Stimulated activated naive CD8-positive, alpha-beta T cell treated with anti-CD3 and anti-CD28 coated beads, Interleukin-15, amount 100 ng/mL, for 72 hours (primary cell): ENCODE results near the gene HOXA5.

Experiments
- ATAC-seq: fragments of 150-1000 bp; cut with Tn5 transposase; 2 replicates; pipeline ENCODE4 v1.10.0; 2021; ENCODE audit warnings: mild to moderate bottlenecking, moderate library complexity
- DNase-seq, 2 donors: peaks; one replicate each; pipeline ENCODE4 v3.0.0; 2021 to 2022
- H3K27ac Mint-ChIP-seq, 2 donors: one replicate each; pipeline ENCODE4 v1.8.0; 2022; ENCODE audit warnings: mild to moderate bottlenecking in 2 of 2, mixed read lengths in 2 of 2, moderate library complexity in 2 of 2
- H3K27me3 Mint-ChIP-seq: one replicate; pipeline ENCODE4 v1.8.0; 2022; ENCODE audit warnings: mixed read lengths
- H3K4me1 Mint-ChIP-seq: one replicate; pipeline ENCODE4 v1.8.0; 2022; ENCODE audit warnings: mild to moderate bottlenecking, mixed read lengths
- H3K4me3 Mint-ChIP-seq, 2 donors: one replicate each; pipeline ENCODE4 v1.8.0; 2022; ENCODE audit warnings: mild to moderate bottlenecking in 2 of 2, mixed read lengths in 2 of 2, moderate library complexity in 1 of 2
- H3K9me3 Mint-ChIP-seq, 2 donors: one replicate each; pipeline ENCODE4 v1.8.0; 2022; ENCODE audit warnings: mixed read lengths in 2 of 2

Gene HOXA5

GRCh38 chr7:27159266-27160144 is 16.0 kb upstream of the HOXA5 start:
- Mint-ChIP-seq H3K4me1 (peaks cover 67% of the 10 kb centered on the region), H3K27me3 (peaks cover 99% of the 10 kb centered on the region), H3K4me3 (peak overlapping the region; percentile 29 to 58), H3K27ac (no peak overlapping the region), H3K9me3 (no peaks in the 10 kb centered on the region)
- ATAC-seq: no peak
- DNase-seq: no peak

- H3K4me3 Mint-ChIP-seq: peak overlapping the region; percentile 46
- no peak for ATAC-seq
- H3K4me1 Mint-ChIP-seq: peaks cover 64% of the 10 kb centered on the region
- H3K27me3 Mint-ChIP-seq: peaks cover 99% of the 10 kb centered on the region
- H3K27ac Mint-ChIP-seq: no peak overlapping the region
- DNase-seq: no peak
- no peaks in the 10 kb centered on the region for H3K9me3 Mint-ChIP-seq
These were observed 15.2 kb upstream of the HOXA5 start for GRCh38 chr7:27158436-27159265.

- Mint-ChIP-seq H3K4me1 (peaks cover 64% of the 10 kb centered on the region), H3K27ac (no peak overlapping the region), H3K27me3 (peaks cover 99% of the 10 kb centered on the region), H3K4me3 (peak overlapping the region; percentile 46), H3K9me3 (no peaks in the 10 kb centered on the region)
- peak in 1 of 2 donors; percentile 16 for DNase-seq
- no peak for ATAC-seq
These were observed 14.4 kb upstream of the HOXA5 start for GRCh38 chr7:27157702-27158431.

- peak overlapping the region in 1 of 2 donors; percentile 69 for H3K4me3 Mint-ChIP-seq
- no peak for ATAC-seq
- no peaks in the 10 kb centered on the region for H3K9me3 Mint-ChIP-seq
- no peak overlapping the region for H3K27ac Mint-ChIP-seq
- DNase-seq: peak in 1 of 2 donors; percentile 13
- H3K27me3 Mint-ChIP-seq: peaks cover 99% of the 10 kb centered on the region
- H3K4me1 Mint-ChIP-seq: peaks cover 69% of the 10 kb centered on the region
These were observed 13.6 kb upstream of the HOXA5 start for GRCh38 chr7:27156916-27157701.

- ATAC-seq (no peak), DNase-seq (no peak)
- Mint-ChIP-seq H3K9me3 (no peaks in the 10 kb centered on the region), H3K4me3 (peak within 1 kb of the TSS; percentile 79 to 80), H3K27me3 (peaks cover 99% of the 10 kb centered on the region), H3K4me1 (peaks cover 75% of the 10 kb centered on the region), H3K27ac (peak within 1 kb of the TSS in 1 of 2 donors; percentile 49)
These were observed 13.0 kb upstream of the HOXA5 start, which contains the start of gene HOXA7 for GRCh38 chr7:27156508-27156898. TSS of gene HOXA7 (minus strand) at chr7:27156675. CDS start at chr7:27156545, 130 bp downstream.

GRCh38 chr7:27155816-27156507 is 12.5 kb upstream of the HOXA5 start:
- DNase-seq: peak in 1 of 2 donors; percentile 48
- Mint-ChIP-seq H3K9me3 (no peaks in the 10 kb centered on the region), H3K27me3 (peaks cover 100% of the 10 kb centered on the region), H3K27ac (peak overlapping the region in 1 of 2 donors; percentile 49), H3K4me1 (peaks cover 76% of the 10 kb centered on the region), H3K4me3 (peak overlapping the region; percentile 79 to 80)
- ATAC-seq: peak; percentile 14

GRCh38 chr7:27154901-27155815 is 11.7 kb upstream of the HOXA5 start:
- peaks cover 78% of the 10 kb centered on the region for H3K4me1 Mint-ChIP-seq
- H3K27ac Mint-ChIP-seq: peak overlapping the region in 1 of 2 donors; percentile 49
- H3K4me3 Mint-ChIP-seq: peak overlapping the region; percentile 64 to 80
- ATAC-seq (no peak), DNase-seq (peak in 1 of 2 donors; percentile 48)
- peaks cover 100% of the 10 kb centered on the region for H3K27me3 Mint-ChIP-seq
- H3K9me3 Mint-ChIP-seq: no peaks in the 10 kb centered on the region

GRCh38 chr7:27154369-27154768 is 10.9 kb upstream of the HOXA5 start:
- H3K27me3 Mint-ChIP-seq: peaks cover 100% of the 10 kb centered on the region
- no peak for ATAC-seq
- H3K4me3 Mint-ChIP-seq: peak overlapping the region in 1 of 2 donors; percentile 80

GRCh38 chr7:27153526-27153925 is 10.0 kb upstream of the HOXA5 start:
- H3K9me3 Mint-ChIP-seq: no peaks in the 10 kb centered on the region
- DNase-seq (no peak), ATAC-seq (no peak)
- peaks cover 69% of the 10 kb centered on the region for H3K4me1 Mint-ChIP-seq
- H3K27me3 Mint-ChIP-seq: peaks cover 100% of the 10 kb centered on the region
- H3K4me3 Mint-ChIP-seq: no peak overlapping the region
- H3K27ac Mint-ChIP-seq: no peak overlapping the region

More at GRCh38 chr7:27154369-27154768, 10.9 kb upstream of the HOXA5 start:
- DNase-seq: no peak
- H3K9me3 Mint-ChIP-seq: no peaks in the 10 kb centered on the region
- peaks cover 72% of the 10 kb centered on the region for H3K4me1 Mint-ChIP-seq
- peak overlapping the region in 1 of 2 donors; percentile 79 for H3K27ac Mint-ChIP-seq

GRCh38 chr7:27152816-27153442 is 9.4 kb upstream of the HOXA5 start:
- H3K27ac Mint-ChIP-seq: no peak overlapping the region
- no peak for DNase-seq

GRCh38 chr7:27151931-27152815 is 8.7 kb upstream of the HOXA5 start, which contains the start of gene HOXA3:
TSS of gene HOXA3 (minus strand) at chr7:27152583. CDS start at chr7:27110640, 41,943 bp downstream.
- Mint-ChIP-seq H3K4me3 (peak within 1 kb of the TSS; percentile 79 to 87), H3K4me1 (peaks cover 62% of the 10 kb centered on the region), H3K9me3 (no peaks in the 10 kb centered on the region), H3K27me3 (peaks cover 100% of the 10 kb centered on the region), H3K27ac (peak within 1 kb of the TSS in 1 of 2 donors; percentile 68)
- ATAC-seq (no peak), DNase-seq (no peak)

More at GRCh38 chr7:27152816-27153442, 9.4 kb upstream of the HOXA5 start:
- ATAC-seq: no peak
- Mint-ChIP-seq H3K9me3 (no peaks in the 10 kb centered on the region), H3K4me1 (peaks cover 69% of the 10 kb centered on the region), H3K27me3 (peaks cover 100% of the 10 kb centered on the region), H3K4me3 (no peak overlapping the region)
